Measurements from ENCODE around the gene REXO1. TPM values are rescaled to one million over a fixed set of nuclear protein-coding genes. Genes with fewer than 3 reads are reported as not detected.

REXO1 gene
- total RNA-seq, 6 donors from 2014 or later, result 17.0 to 106 (median 38.8) TPM

GRCh38 chr19:1785310-1785709 lies 63.0 kb downstream of the REXO1 start:
- TF ChIP-seq POLR2A (IDR thresholded peaks at IDR 0.05) (no peak), EP300 (IDR thresholded peaks at IDR 0.05) (no peak), POLR2AphosphoS5 (IDR thresholded peaks at IDR 0.05) (no peak), CTCF (IDR thresholded peaks at IDR 0.05) (no peak)

GRCh38 chr19:1783874-1784273 lies 64.4 kb downstream of the REXO1 start:
- Histone ChIP-seq H3K36me3 (no peaks in the 10 kb centered on the region), H3K4me1 (peaks cover 0 to 4% (median 1%) of the 10 kb centered on the region in 4 donors), H3K4me3 (no peak overlapping the region), H3K27ac (no peak overlapping the region), H3K27me3 (peaks cover 0 to 10% (median 4%) of the 10 kb centered on the region in 4 donors), H3K9me3 (peaks cover 8 to 11% (median 9%) of the 10 kb centered on the region in 4 donors)
- ATAC-seq (ENCODE audit: low FRiP score in 2 of 2) (no peak), DNase-seq (no peak)
- TF ChIP-seq EP300 (IDR thresholded peaks at IDR 0.05) (no peak), POLR2A (IDR thresholded peaks at IDR 0.05) (no peak), CTCF (IDR thresholded peaks at IDR 0.05) (no peak), POLR2AphosphoS5 (IDR thresholded peaks at IDR 0.05) (no peak)
- 75 to 92% methylated on average over 8 to 9 of the region's 9 CpGs for WGBS, 2 donors

More at GRCh38 chr19:1785310-1785709, 63.0 kb downstream of the REXO1 start:
- Histone ChIP-seq H3K9me3 (peaks cover 8 to 11% (median 9%) of the 10 kb centered on the region in 4 donors), H3K27me3 (peaks cover 0 to 13% (median 3%) of the 10 kb centered on the region in 4 donors), H3K4me3 (no peak overlapping the region), H3K27ac (no peak overlapping the region), H3K4me1 (peaks cover 0 to 15% (median 9%) of the 10 kb centered on the region in 4 donors), H3K36me3 (no peaks in the 10 kb centered on the region)
- WGBS, 2 donors, result 88 to 91% methylated on average over 7 to 19 of the region's 19 CpGs
- ATAC-seq (ENCODE audit: low FRiP score in 2 of 2), result no peak
- DNase-seq, result peak in 1 of 2 donors; percentile 79

- no peak overlapping the region for H3K4me3 ChIP-seq
- peaks cover 0 to 12% (median 3%) of the 10 kb centered on the region in 4 donors for H3K27me3 ChIP-seq
- no peak for TF ChIP-seq CTCF (IDR thresholded peaks at IDR 0.05)
- ATAC-seq (ENCODE audit: low FRiP score in 2 of 2) (no peak), DNase-seq (no peak)
- WGBS, 2 donors, result 100% methylated on average over 2 to 4 of the region's 4 CpGs
- peaks cover 8 to 11% (median 9%) of the 10 kb centered on the region in 4 donors for H3K9me3 ChIP-seq
- no peaks in the 10 kb centered on the region for H3K4me1 ChIP-seq
- H3K36me3 ChIP-seq, result no peaks in the 10 kb centered on the region
- H3K27ac ChIP-seq, result no peak overlapping the region
Observed at GRCh38 chr19:1783354-1783753, 64.9 kb downstream of the REXO1 start.

GRCh38 chr19:1782521-1782920 lies 65.8 kb downstream of the REXO1 start:
- ATAC-seq (ENCODE audit: low FRiP score in 2 of 2), result no peak
- Histone ChIP-seq H3K4me3 (no peak overlapping the region), H3K9me3 (peaks cover 8 to 11% (median 9%) of the 10 kb centered on the region in 4 donors), H3K4me1 (no peaks in the 10 kb centered on the region), H3K36me3 (no peaks in the 10 kb centered on the region), H3K27ac (no peak overlapping the region), H3K27me3 (peaks cover 0 to 17% (median 5%) of the 10 kb centered on the region in 4 donors)
- 59 to 76% methylated on average over 6 to 7 of the region's 7 CpGs for WGBS, 2 donors
- DNase-seq, result no peak
- no peak for TF ChIP-seq CTCF (IDR thresholded peaks at IDR 0.05)
- TF ChIP-seq EP300 (IDR thresholded peaks at IDR 0.05), result no peak
- TF ChIP-seq POLR2AphosphoS5 (IDR thresholded peaks at IDR 0.05), result no peak
- TF ChIP-seq POLR2A (IDR thresholded peaks at IDR 0.05), result no peak

GRCh38 chr19:1780272-1780958 lies 67.9 kb downstream of the REXO1 start:
- Histone ChIP-seq H3K4me1 (peaks cover 0 to 6% (median under 1%) of the 10 kb centered on the region in 4 donors), H3K27me3 (peaks cover 0 to 36% (median 17%) of the 10 kb centered on the region in 4 donors), H3K36me3 (no peaks in the 10 kb centered on the region), H3K9me3 (peaks cover 8 to 13% (median 10%) of the 10 kb centered on the region in 4 donors), H3K27ac (no peak overlapping the region), H3K4me3 (no peak overlapping the region)
- 31 to 54% methylated on average over 7 to 14 of the region's 14 CpGs for WGBS, 2 donors
- ATAC-seq (ENCODE audit: low FRiP score in 2 of 2), result no peak
- no peak for TF ChIP-seq EP300 (IDR thresholded peaks at IDR 0.05)
- TF ChIP-seq POLR2AphosphoS5 (IDR thresholded peaks at IDR 0.05), result no peak
- TF ChIP-seq POLR2A (IDR thresholded peaks at IDR 0.05), result no peak
- no peak for TF ChIP-seq CTCF (IDR thresholded peaks at IDR 0.05)
- no peak for DNase-seq
